GM18507 (cell line): ENCODE measurements around the gene MOSMO.
"Not testable (repeated sequence)": the region's sequence is repeated elsewhere in the genome, so short reads cannot be mapped to it uniquely, and the experiment has no call there.

ENCODE experiments used
- DNase-seq: peaks from one replicate; pipeline ENCODE4 v3.0.0; 2011; ENCODE audit warnings: low read depth; ENCODE audit not compliant: insufficient read length; ENCODE audit errors: extremely low spot score
- FAIRE-seq: peaks from 2 replicates; lab custom pipeline; 2011; peaks lifted over from hg19 to GRCh38; lab: Jason Lieb, UNC

Gene MOSMO

DNA sequence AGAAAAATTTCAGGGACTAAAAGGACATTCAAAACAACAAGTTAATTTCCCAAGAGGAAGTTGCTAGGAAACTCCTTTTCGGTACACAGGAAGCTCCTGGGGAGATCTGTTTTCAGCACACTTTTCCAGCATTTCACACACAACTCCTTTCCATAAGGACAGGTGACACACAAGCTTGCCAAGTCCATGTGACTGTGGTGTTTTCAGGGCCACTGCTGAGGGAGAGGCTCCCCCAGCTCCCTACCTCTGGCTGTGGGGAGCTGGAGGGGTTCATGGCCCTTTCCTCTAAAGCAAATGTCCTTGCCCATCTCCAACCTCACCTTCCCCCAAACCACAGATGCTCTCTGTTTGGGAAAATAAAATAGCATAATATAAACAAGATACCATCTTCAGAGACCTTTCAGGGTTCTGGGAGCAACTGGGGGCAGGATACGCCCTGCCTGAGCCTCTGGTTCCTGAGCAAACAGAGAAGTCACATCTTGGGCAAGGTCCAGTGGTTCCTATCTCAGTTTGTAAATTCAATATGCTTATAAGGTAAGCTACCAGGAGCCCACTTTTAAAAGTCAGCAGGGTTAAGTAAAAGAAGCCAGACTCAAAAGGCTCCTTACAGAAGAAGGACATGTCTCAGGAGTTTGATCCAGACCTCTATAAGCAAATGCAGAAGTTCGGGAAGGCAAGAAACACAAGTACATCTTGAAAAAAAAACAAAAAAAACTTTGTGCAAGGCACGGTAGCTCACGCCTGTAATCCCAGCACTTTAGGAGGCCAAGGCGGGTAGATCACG is 10.0 kb upstream of the MOSMO start:
- DNase-seq = no peak
- FAIRE-seq = no peak

DNA sequence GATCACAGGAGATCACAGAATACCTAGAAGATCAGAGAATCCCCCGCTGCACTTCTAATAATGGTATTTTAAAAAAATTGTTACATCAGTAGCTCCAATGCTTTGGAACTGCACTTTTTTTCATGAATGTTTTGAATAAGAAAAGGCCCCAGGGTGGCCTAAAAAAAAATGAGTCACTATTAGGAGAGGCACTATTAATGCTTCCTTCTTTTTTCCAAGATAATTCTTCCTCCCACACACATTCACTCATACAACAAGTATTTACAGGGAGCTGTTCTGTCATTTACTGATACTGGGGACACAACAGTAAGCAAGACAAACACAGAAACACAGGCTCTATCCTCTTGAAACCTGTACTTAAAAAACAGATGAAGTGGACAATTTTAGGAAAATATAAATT is 6.3 kb upstream of the MOSMO start:
- no peak for FAIRE-seq
- DNase-seq = no peak

DNA sequence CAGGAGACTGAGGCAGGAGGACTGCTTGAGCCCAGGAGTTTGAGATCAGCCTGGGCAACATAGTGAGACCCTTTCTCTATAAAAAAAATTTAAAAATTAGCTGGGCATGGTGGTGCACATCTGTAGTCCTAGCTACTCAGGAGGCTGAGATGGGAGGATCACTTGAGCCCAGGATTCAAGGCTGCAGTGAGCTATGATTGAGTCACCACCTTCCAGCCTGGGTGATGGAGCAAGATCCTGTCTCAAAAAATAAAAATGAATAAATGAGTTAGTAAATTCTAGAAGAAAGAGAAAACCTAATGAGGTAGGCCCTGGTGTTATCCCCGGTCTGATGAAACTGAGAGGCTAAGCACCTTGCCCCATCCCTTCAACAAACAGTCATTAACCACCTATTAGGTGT is 5.9 kb upstream of the MOSMO start:
- not testable (repeated sequence) for DNase-seq, FAIRE-seq

DNA sequence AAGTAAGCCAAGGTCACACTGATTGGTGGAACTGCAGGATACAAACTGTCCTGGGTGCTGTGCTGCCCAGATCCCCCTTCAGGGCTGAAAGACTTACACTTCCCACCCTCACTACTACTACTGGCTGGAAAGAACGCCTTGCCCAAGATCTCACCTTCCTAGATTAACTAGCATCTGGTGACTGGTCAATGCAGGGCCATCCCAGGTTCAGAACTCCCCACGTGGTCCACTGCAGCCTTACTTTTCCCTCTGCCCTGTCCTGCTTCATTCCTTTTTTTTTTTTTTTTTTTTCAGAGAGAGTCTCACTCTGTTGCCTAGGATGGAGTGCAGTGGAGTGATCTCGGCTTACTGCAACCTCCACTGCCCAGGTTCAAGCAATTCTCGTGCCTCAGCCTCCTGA is 4.7 kb upstream of the MOSMO start:
- FAIRE-seq = no peak

DNA sequence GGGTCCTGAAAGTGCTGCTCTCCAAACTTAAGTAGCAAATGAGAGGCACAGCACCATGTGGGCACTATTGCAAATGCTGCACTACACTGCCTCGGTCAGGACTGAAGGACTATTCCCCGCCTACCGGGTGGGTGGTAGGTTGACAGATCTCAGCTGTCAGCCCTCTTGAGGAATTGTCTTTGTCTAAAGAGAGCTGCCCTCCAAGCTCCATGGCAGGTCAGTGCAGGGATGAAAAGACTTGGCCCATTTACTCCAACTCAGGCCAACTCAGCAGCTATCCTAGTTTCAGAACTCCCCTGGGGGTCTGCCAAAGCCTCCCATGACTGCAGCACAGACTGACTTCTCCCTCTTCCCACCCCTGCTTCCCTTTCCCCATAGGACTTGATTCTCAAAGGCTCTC is 3.6 kb upstream of the MOSMO start:
- FAIRE-seq = no peak
- no peak for DNase-seq

More for the DNA sequence above, 4.7 kb upstream of the MOSMO start:
- DNase-seq = no peak

DNA sequence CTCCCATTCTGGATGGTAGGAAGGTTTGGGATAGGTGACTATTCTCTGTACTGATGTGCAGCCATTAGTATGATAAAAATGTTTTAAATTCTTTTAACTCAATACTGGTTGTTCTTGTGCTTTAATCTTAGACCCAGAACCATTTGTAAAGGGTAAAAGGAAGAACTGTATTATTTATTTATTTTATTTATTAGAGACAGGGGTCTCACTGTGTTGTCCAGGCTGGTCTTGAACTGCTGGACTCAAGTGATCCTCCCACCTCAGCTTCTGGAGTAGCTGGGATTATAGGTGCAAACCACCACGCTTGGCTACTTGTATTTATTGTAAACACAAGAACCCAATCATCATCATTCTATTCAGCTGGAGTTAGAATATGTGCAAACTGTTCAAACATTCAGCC is 2.2 kb upstream of the MOSMO start:
- no peak for DNase-seq
- FAIRE-seq = no peak

DNA sequence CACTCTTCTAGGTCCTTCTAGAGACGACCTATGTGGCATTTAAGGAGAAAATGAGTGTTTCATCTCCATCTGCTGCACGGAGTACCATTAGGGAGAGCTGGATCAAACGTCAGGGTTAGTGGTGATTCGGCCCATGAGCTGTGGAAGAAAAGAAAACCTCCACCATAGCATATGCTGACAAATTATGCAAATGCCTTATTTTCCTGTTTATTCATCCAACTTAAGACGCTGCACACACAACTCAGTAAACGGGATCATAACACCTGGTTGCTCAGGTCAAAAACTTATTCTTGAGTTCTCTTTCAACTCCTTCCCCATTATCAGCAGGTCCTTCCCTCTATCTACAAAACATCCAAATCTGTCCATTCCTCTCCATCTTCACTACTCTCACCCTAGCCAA is 1.3 kb upstream of the MOSMO start:
- no peak for DNase-seq
- no peak for FAIRE-seq

DNA sequence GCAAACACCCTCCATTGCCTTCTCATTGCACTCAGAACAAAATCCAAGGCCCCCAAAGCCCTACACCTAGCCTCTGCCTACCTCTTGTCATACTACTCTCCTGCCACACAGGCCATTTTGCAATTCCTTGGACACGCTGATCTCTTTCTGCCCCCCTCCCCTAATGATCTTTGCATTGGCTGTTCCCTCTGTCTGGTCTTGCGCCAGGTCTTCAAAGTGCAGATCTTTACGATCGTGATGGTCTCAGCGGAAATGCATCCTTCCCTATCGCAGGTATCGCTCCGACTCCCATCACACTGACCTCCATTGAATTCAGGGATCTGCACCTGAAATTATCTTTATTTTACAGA is 777 bp upstream of the MOSMO start:
- FAIRE-seq = no peak

DNA sequence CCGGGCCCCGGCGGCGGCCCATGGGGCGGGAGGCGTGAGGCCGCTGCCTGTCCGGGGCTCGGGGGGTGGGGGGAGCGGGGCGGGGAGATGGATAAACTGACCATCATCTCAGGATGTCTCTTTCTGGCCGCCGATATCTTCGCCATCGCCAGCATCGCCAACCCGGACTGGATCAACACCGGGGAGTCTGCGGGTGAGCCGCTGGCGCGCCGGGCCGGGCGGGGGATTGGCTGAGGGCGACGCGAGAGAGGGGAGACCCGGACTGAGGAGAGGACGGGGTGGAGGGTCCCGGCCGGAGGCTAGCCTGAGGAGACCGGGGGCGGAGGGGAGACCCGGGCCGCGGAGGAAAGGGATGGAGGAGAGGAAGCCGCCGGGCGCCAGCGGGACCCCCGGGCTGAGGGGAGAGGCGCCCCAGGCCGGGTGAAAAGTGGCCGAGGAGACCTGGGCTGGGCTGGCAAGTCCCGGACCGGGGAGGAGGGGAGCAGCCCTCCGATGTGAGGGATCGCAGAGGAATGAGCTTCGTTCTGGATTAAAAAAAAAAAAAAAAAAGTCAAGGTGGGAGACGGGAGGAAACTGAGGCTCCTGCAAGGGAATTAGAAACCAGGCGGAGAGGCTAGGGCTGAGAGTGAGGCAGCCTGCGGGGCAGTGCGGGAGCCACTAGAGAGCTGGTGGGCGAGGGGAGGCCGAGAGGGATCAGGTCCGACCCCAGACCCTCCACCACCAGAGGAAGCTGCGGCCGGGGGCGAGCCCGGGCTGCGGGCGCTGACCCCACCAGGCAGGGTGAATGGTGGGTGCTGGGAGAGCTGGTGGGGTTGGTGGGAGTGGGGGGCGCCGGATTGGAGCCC is 526 bp downstream of the MOSMO start:
- FAIRE-seq = no peak
- DNase-seq = no peak

More for the DNA sequence above, 777 bp upstream of the MOSMO start:
- DNase-seq = no peak

DNA sequence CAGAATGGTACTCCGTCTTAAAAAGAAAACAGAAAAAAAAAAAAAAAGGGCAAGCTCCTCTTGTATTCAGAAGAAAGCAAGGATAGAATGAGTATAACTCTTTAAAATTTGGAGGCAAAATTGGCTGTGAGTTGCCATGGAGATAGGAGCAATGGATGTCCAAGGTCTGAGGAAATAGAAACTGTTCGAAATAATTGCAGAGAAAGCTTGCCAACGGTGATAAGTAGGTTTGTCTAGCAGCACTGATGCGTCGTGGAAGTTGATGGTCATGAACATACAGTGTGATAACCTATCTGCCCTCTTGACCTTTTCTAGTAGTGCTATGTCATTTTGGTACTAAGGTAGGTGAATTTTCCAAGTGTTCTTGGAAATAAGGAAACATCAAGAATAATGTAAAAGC is 3.0 kb downstream of the MOSMO start:
- FAIRE-seq = no peak
- no peak for DNase-seq

DNA sequence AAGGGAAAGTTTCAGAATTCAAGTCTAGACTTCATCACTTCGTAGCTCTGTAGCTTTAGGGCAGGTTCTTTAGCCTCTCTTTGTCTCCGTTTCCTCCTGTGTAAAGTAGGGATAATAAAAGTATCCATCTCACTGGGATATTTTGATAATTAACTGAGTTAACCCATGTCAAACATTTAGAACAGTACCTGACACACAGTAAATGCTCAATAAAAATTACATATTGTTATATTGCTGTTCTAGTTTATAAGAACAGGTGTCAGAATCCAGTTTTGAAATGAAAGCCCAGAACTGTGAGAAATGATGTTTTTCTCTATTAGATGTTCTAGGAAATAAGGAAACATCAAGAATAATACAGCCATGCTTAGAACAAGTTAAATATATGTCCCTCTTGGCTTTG is 4.3 kb downstream of the MOSMO start:
- no peak for DNase-seq
- FAIRE-seq = no peak

DNA sequence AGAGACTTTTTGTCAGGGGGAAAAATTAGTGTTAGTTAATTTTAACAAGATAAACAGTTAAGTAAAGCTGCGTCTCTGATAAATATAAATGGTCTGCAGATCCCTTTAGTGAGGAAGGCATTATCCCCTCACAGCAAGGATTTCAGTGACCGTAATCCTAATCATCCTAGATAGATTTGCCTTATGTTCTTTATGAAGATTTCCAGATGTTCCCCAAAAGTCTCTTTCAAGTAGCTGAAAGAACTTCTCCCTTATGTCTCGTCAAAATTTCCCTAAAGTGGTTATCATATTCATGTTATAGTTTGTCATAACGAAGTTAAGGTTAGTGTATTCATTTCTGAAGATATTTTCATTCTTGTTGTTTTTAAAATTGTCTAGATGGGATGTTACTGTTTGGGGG is 5.6 kb downstream of the MOSMO start:
- DNase-seq (no peak), FAIRE-seq (no peak)

DNA sequence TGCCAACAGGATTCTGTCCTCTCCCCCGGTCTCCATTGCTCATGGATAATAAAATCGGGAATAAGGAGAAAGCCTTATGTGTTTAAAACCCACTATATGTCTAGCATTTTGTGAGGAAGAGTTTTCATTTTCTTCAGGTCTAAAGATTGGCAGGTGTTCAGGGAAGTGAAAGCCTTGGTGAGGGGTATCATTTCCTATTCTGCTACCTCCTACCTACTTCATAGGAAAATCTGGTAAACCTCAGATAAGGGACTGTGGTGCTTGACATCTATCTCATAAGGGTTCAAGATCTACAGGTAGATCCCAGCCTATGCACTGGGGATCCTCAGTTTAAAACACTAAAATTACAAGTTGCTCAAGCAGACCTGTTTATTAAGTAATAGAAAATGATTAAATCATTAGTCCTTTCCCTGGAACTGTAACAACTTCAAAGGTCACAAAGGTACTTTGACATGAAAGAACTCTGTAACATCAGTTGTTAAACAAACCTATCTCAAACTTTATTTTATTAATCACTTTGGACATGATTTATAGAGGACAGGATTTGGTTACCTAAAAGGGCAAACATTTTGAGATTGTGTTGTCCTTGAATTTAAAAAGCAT is 6.5 kb downstream of the MOSMO start:
- DNase-seq (no peak), FAIRE-seq (peak; percentile 77)

DNA sequence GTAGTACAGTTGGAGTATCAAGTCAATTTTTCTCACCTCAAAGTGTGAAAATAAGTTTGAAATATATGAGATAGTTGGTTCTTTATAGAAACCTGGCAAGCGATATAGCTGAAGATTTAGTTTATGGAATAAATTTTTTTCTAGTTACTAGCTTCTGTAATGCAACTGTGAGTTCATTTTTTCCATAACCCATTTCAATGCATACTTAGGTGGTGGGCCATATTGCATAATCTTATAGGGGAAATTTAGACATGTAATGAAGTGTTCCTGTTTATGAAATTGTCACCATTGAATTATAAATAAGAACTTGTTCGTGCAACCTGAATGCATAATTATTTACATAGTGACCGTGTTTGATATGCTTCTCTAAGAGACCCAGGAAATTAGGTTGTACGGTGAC is 9.0 kb downstream of the MOSMO start:
- FAIRE-seq (no peak), DNase-seq (no peak)

DNA sequence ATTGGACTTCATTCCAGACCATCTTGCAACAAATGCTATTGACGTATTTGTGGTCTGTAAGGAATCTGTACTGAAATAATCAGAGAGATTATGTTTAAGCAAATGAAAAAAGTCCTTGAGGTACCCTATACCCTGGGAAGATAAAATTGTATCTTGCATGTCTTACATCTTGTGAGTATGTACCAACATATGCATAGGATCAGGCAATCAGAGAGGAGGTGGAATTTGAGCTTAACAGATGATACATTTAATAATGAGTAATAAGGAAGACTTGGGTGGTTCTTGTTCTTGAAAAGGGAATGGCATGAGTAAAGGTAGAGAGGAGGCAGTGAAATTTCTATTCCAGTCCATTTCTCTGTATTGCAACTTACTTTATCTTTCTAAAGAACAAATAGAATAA is 10.6 kb downstream of the MOSMO start:
- DNase-seq (no peak), FAIRE-seq (no peak)

DNA sequence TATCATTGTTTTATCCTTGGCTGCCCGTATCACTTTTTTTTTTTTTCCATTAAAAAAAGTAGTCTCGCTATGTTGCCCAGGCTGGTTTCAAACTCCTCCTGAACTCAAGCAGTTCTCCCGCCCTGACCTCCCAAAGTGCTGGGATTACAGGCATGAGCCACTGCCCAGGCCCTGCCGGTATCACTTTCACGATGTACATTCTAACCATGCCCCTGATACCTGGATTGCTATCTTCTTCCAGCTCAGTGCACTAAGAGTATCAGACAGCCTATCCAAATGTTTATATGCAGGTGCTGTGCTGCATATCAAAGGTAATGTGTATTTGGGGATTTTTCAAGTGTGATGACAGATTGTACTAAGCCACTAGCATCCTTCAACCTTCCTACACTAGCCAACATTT is 14.2 kb downstream of the MOSMO start:
- FAIRE-seq = no peak
- no peak for DNase-seq

DNA sequence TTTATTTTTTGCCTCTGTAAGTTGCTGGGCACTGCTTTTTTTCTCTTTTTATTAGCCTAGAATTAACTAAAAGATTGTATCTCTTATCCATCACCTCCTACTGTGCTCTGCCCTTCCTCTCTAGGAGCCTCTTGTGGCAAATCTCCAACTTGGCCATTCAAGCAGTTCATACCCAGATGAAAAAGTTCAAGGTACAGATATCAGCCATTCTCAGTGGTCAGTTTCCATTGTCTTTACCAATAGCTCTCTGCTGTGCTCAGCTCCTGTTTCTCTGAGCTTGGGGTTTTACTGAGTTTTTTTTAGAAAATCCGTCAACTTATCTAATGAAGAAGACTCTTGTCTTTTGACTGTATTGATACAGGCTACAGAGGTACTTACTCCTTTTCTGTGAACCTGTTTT is 15.6 kb downstream of the MOSMO start:
- DNase-seq = no peak
- FAIRE-seq = peak; percentile 64

DNA sequence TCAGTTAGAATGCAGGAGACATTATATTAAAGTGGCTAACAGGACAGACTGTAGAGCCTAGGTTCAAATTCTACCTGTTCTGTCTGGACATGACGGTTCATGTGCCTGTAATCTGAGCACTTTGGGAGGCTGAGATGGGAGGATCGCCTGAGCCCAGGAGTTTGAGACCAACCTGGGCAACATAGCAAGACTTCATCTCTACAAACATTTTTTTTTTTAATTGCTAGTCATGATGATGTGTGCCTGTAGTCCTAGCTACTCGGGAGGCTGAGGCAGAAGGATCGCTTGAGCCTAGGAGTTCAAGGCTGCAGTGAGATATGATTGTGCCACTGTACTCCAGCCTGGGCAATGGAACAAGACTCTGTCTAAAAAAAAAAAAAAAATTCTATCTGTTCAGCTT is 16.9 kb downstream of the MOSMO start:
- not testable (repeated sequence) for FAIRE-seq

DNA sequence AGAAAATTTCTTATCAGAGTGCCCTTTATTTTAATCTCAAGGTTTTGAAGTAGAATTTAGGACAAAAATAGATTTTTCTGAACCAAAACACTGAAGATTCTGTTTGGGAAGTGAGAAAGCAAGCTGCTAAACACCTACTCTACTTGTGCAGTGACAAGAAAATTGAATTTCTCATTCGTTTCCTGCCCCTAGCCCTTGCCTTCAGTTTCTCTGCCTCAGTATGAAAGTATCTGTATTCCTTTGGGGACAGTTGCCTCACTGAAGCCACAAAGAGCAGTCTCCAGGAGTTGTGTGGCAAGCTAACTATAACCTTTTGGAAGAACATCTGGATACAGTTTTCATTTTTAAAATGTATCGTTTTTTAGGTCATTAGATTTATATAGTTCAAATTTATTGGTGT is 19.7 kb downstream of the MOSMO start:
- peak; percentile 67 for FAIRE-seq
- no peak for DNase-seq

More for the DNA sequence above, 16.9 kb downstream of the MOSMO start:
- not testable (repeated sequence) for DNase-seq

DNA sequence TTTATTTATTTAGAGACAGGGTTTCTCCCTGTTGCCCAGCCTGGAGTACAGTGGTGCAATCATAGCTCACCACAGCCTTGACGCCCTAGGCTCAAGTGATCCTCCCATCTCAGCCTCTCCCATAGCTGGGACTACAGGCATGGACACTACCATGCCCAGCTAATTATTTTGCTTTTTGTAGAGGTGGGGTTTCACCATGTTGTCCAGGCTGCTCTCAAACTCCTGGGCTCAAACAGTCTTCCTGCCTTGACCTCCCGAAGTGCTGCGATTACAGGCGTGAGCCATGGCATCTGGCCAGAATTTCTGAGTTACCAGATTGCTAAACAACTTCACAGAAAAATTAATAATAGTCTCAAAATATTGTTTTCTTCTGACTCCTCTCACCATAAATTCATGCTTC is 21.7 kb downstream of the MOSMO start:
- no peak for FAIRE-seq
- no peak for DNase-seq
